HUDEP-2 (cell line): ENCODE measurements around the gene ANO9.
A peak's percentile ranks its signal among the peaks of the same experiment; 100 is the strongest.
"Not testable (repeated sequence)": the region's sequence is repeated elsewhere in the genome, so short reads cannot be mapped to it uniquely, and the experiment has no call there.

Experiments used
- DNase-seq, 76 experiments: peaks; one replicate each; lab custom pipeline; 2025; ENCODE audit not compliant: unreplicated experiment in 76 of 76; lab: John Stamatoyannopoulos, UW

ANO9 gene

DNA sequence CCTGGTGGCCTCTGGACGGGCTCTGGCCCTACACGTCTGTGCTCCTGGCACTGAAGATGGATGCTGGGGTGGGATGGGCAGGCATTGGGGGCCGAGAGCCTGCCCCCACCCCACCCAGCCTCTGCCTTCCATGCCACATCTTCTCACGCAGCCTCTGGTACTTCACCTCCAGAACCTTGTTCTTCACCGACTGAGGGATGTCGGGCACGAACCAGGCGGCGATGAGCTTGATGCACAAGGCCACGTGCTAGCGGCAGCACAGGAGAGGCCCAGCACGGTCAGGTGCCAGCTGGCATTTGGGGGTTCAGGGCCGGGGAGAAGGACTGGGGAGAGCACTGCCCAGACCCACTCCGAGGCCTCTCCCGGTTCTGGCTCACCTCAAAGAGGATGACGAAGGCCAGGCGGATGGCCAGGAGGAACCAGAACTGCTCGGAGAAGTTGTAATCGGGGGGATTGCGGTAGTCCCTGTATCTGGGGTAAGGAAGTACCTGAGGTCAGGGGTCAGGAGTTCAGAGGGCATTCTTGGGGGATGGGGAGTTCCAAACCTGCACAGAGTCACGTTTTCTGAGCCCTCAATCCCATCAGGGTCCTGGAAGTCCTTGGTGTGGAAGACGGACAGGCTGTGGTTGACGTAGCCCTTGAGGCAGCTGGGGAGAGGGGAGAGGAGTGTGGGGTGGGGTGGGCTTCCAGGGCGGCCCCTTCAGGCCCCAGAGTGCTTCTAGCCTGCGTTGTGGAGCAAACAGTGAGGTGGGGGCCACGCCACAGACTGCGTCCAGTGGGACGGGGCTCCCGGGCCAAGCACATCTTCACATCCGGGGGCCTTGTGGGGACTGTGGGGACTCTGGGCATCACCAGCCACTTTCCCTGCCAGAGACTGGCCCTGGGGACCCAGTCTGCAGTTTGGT lies 23.2 kb downstream of the ANO9 start:
- no peak for DNase-seq

DNA sequence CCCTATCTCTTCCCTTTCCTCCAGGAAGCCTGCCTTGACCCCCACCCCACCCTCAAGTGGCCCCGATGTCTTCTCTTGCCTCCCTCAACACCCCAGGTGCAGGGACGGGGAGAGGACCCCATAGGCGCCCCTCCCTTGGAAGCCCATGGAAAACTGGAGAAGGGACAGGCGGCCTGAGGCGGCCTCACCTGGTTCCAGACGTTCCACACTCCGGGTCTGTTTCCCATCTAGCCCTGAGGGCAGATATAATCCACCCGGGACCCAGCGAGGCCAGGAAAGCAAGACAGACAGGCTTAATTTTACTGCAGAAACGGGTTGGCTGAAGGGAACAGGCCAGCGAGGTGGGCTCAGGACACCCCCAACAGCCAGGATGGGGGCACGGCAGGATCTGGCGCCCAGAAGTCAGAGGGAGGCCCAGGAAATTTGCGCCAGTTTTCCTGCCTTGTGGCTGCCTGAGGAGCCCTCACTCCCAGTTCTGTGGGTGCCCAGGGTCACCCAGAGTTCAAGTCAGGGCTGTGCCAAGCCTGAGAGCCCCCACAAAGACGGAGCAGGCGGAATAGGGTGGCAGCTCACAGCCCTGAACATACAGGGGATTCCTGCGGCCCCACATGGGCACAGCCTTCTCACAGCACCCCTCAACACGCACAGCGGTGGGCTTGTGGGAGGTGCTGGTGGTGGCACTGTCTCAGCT lies 24.0 kb downstream of the ANO9 start:
- no peak for DNase-seq

DNA sequence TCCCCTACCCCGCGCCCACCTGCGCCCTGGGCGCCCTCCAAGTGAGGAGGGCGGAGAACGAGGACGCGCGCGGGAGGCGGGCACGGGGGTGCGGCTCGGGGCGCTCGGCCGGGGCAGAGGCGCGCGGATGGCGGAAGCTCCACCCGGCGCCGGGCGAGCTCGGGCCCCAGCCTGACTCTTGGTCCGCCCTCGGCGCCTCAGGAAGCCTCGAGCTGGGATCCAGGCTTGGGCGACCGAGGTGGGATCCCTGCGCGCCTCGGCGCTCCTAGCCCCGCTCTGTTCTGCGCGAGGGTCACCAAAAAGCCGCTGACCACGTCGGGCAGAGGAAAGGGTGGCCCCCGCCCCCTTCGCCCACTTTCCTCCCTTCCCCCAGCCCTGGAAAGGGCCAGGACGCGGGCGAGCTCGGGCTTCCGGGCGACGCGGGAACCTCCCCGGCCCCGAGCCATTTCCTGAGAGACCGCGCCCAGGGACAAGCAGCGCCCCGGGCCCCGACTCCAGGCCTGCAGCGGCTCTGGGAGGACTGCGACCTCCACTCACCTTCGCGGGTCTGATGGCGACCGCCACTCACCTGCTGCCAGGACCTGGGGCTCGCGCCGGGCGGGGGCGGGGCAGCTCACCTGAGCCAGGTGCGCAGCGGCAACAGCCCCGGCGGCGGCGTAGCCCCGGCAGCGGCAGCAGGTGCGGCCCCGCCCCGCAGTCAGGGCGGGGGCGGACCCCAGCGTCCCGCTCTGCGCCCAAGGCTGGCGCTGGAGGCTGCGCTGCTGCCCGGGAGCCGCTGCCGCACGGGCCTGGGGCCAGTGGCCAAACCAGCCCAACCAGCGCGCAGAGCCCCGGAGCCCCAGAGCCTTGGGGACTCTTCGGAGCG lies 24.8 kb downstream of the ANO9 start:
- peak in 4 of 76 experiments; percentile 11 to 22 (median 16) for DNase-seq

DNA sequence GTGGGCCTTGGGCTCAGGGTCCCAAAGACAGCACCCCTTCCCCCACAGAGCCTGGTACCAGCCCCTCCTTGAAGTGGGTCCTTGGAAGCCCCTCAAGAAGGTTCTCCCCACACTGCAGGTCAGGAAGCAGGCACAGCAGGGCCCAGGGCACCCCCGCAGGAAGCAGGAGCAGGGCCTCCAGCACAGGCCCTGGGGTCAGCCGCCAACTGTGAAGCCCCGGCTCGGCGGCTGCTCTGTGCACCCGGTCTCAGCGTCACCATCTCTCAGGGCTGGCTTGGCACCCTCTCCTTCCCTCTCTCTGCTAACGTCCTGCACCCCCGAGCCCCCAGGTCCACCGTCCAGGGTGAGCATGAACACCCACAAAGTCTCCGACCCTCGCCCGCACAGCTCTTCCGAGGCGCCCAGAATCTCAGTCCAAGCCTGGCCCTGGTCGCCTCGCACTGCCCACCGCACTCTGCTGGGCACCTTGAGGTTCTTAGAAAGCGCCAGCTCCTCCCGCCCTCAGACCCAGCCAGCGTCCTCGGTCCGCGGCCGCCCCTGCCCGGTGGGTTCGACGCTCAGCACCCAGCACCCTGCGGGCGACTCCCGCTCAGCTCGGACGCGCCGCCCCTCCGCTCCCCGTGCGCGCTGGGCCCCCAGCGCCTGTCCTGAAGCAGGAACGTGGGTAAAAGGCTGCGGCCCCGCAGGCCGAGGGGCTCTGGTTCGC lies 25.6 kb downstream of the ANO9 start:
- no peak for DNase-seq

DNA sequence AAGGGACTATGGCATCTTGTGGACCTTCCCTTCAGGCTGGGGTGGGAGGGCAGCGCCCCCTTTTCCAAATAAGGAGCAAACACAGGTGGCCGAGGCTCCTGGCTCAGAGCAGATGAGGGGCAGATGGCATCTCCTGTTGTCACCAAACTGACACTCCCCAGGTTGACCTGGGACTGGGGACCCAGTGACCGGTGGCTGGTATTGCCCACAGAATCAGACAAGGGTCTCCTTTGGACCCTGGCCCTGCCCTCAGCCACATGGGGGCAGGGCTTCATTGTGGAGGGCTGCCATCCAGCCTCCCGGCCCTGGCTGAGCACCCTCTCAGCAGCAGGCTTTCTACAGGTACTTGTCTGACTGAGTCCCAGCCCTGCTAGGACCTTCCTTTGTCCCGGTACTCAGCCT lies 26.2 kb downstream of the ANO9 start:
- DNase-seq, result no peak

DNA sequence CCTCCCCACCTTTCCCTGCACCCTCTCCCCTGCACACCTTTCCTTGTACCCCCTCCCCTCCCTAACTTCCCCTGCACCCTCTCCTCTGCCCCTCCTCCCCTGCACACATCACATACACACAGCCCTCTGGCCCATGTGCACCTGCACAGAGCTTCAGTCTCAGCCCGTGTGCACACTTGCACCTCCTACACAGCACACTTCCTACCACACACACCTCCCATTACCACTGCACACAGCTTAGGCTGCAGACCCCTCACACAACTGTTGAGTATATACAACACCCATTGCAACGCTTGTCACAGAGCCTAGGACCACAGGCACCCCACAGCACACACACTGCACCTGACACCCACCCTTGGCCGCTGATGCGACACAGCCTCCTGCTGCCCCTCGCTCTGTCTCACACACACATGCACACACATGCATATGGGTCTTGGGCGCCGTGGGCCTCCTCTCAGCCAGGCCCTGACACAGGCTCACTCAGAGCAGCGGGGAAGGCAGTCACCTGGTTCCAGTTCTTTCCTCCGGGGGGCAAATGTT lies 27.4 kb downstream of the ANO9 start:
- DNase-seq, result no peak

DNA sequence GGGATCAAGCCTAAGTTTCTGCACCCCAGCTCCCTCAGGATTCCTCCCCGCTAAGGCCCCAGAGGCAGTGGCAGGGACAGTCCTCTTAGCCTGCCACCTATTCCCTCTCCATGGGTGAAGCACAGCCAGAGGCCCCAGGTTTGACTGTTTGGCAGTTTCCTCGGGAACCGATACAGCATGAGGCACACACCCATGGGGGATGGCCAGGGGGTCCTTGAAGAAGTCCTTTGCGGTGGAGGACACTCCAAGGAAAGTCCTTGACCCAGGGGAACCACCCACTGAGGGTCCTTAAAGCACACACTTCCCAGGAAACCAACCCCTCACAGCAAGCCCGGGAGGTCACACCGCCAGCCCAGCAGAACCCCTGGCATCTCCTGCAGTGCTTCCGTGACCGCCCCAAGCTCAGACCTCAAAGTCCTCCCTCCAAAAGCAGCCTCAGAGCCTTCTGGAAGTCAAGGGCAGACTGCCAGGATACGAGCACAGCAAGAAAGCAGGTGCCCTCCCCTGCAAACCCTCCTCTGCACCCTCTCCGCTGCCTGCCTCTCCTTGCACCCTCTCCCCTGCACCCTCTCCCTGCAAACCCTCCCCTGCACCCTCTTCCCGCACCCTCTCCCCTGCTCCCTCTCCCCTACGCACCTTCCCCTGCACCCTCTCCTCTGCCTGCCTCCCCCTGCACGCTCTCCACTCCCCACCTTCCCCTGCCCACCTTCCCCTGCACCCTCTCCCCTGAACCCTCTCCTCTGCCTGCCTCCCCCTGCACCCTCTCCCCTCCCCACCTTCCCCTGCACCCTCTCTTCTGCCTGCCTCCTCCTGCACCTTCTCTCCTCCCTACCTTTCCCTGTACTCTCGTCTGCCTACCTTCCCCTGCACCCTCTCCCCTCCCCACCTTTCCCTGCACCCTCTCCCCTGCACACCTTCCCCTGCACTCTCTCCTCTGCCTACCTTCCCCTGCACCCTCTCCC lies 28.4 kb downstream of the ANO9 start:
- DNase-seq, result peak in 4 of 76 experiments; percentile 12 to 20 (median 16)

DNA sequence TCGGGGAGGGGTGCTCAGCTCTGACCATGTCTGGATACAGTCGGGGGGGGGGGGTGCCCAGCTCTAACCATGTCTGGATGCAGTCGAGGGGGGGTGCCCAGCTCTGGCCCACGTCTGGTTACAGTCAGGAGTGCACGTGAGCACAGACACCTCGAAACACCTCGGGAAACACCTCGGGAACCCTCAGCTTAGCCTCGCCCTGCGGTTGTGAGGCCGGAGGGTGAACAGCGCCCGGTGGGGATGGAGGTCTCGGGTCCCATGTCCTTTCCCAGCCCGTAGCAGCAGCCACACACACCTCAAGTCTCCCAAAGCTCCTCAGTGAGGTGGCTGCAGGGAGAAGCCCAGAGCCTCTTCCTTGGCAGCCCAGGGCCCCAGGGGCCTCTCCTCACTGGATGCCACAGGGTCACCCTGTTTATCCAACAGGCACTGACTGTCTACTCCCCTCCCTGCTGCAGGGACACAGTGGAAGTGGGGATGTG lies 29.1 kb downstream of the ANO9 start:
- DNase-seq, result no peak

DNA sequence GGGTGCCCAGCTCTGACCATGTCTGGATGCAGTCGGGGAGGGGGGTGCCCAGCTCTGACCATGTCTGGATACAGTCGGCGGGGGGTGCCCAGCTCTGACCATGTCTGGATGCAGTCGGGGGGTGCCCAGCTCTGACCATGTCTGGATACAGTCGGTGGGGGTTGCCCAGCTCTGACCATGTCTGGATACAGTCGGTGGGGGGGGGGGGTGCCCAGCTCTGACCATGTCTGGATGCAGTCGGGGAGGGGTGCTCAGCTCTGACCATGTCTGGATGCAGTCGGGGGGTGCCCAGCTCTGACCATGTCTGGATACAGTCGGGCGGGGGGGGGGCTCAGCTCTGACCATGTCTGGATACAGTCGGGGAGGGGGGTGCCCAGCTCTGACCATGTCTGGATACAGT lies 30.3 kb downstream of the ANO9 start:
- DNase-seq, result not testable (repeated sequence)

DNA sequence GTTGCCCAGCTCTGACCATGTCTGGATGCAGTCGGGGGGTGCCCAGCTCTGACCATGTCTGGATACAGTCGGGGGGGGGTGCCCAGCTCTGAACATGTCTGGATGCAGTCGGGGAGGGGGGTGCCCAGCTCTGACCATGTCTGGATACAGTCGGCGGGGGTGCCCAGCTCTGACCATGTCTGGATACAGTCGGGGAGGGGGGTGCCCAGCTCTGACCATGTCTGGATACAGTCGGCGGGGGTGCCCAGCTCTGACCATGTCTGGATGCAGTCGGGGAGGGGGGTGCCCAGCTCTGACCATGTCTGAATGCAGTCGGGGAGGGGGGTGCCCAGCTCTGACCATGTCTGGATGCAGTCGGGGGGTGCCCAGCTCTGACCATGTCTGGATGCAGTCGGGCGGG lies 31.1 kb downstream of the ANO9 start:
- not testable (repeated sequence) for DNase-seq

DNA sequence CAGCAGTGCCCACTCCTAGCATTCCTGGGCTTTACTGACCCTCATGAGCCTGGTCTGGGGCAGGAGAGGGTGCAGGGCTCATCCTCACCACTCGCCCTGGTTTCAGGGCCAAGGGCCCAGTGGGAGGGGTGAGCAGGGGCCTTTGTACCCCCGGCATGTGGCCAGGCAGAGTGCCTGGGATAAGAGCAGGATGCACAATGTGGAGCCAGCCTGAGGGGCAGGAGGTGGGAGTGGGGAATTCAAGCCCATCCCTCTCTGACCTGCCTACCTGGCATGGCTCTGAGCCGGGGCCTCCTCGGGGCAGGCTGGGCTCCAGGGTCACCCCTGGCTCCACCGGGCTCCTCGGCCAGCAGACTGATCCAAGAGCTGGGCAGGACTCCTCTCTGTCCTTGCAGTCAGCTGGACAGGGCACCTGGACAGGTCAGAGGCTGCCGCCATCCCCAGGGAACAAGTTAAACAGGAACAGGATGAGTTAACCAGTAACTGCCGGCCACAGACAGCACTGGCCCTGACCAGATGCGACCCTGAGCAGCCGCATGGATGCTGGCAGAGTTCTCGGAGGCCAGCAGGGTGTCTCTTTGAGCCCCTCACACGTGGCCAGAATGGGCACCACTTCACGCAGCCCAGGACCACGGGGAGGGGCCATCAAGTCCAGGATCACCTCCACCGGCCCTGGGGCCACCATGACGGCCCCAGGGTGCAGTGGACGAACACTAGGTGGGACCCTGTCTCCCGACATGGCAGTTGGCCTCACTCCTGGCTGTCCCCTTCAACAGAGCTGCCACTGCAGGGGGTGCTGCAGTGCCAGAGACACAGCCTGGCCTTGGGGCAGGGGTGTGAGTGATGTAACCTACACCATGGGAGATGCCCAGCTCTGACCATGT lies 32.0 kb downstream of the ANO9 start:
- no peak for DNase-seq

DNA sequence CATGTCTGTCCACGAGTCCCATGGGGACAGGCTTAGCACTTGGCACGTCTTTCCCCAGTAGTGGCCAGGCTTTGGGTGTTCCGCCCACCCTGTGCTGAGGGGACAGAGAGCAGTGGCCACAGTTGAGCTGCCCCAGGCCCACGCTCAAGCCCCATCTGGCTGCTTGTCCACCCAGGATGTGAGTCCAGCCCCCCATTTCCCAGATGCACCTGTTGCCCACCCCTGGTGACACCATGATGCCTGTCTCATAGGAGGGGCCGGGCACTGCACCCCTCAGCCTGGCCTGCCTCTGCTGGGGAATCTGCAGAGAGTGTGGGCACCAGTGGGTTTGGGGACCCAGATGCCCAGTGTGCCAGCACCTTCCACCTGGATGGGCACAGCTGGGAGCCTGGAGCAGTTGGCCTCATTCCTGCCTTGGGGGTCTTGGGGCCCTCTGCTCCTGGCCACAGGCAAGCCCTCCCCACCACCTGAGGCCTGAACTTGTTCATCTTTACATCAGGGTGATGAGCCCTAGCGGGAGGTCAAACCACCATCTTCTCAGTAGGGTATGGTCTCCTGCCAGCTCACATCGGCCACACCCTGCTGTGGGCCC lies 32.7 kb downstream of the ANO9 start:
- DNase-seq, result no peak

DNA sequence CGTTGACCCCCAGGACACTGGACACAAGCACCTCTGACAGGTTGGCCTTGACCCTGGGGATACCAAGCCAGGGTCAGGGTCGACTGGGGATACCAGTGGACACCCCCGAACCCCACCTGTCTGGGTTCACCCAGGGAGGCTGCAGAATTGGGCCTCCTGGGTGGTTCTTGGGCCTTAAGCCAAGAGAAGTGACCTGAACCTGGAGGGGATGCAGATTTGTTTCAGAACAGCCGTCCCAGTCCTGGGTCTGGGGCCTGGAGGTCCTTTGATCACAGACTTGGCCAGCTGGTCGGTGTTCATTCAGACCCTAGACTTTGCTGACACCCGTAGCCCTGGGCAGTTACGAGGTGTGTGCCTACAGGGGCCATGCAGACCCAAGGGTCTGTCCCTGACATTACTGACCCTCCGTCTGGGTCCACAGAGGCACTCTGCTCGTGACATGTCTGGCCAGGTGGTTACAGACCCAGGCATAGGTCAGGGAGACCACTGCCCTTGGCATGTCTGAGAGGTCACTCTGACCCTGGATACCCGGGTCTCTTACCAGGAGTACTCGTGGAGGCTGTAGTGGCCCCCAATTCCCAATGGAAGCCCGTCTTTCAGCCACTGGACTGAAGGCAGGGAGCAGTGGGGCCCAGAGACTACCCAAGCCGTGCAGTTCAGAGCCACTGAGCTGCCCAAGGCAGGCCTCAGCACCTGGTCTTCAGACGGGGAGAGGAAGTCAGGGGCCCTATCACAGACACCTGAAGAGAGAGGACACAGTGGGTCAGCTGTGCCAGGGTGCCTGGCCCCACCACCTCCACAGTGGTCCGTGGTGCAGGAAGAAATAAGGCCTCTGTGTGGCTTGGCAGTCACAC lies 33.4 kb downstream of the ANO9 start:
- DNase-seq, result no peak

DNA sequence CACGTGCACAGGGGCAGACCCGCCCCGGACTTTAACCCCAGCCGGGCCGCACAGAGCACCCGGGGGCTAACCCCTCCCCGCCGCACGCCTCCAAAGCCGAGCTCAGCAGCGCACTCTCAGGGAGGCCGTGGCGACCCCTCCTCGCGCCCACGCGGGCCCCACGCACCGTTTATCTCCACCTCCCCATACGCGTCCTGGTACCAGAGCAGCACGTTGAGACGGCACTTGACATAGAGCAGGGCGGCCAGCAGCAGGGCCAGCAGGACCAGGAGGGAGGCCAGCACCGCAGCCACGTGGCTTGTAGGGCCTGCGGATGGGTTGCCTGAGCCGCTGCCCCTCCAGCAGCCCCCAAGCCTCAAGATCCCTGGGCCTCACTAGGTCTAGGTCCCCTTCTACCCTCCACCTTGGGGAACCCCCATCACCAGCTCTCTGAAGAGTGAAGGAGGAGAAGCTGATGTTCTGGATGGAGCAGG lies 34.1 kb downstream of the ANO9 start:
- DNase-seq, result no peak

DNA sequence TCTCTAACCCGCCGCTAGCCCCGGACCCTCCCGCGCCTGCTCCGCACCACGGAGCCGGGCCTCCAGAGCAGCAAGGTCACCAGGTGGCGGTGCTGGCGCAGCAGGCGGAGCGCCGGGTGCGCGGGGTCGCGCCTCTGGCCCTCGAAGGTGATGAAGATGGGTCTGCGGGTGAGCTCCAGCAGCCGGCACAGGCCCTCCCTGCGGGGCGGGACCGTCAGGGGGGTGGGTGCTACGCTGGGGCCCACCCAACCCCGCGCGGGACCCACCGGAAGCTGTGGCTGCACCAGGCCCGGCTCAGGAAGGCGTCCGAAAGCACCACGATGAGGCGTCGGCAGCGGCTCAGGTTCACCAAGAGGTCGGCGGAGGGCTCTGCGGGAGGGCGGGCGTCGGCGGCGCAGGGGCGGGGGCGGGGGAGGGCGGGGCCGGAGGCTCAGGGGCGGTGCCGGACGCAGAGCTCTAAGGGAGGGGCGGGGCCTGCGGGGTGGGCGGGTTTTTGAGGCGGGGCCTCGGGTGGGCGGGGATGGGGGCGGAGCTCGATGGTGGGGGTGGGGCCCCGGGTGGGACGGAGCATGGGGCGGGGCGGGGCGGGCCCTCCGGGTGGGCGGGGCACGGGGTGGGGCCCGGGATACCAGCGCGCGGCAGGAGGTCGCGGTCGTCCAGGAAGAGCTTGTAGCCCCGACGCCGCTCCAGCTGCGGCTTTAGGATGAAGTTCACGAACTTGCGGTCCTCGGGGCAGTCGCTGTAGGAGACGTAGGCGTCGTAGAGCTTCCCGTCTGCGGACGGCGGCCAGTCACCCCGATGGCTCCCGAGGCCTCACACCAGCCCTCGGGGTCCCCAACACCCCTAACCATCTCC lies 34.8 kb downstream of the ANO9 start:
- peak in 69 of 76 experiments; percentile 15 to 87 (median 72) for DNase-seq
